ENCODE data around the gene PLEKHA6. TPM values are rescaled to one million over a fixed set of nuclear protein-coding genes. Genes with fewer than 3 reads are reported as not detected.

The PLEKHA6 gene
- total and polyA plus RNA-seq, 2 donors (not counting 1 experiment from before 2014, with no cell fraction given) = 0.31 to 0.47 TPM

GRCh38 chr1:204396015-204396583, 36.4 kb upstream of the PLEKHA6 start:
- DNase-seq = no peak
- Histone ChIP-seq H3K27me3 (replicated peaks in 1 of 4; ENCODE audit: control extremely low read depth in 1 of 4, control insufficient read depth in 3 of 4, insufficient read depth in 4 of 4, low read length in 3 of 4) (no peaks in the 10 kb centered on the region), H3K36me3 (replicated peaks in 1 of 2; ENCODE audit: control extremely low read depth in 1 of 2, control insufficient read depth in 1 of 2, extremely low read depth in 1 of 2, insufficient read depth in 2 of 2, low read length in 1 of 2) (peaks cover 11 to 20% of the 10 kb centered on the region in 2 experiments), H2AFZ (ENCODE audit: insufficient read depth, low read depth, low read length, poor library complexity, severe bottlenecking) (no peak overlapping the region), H3K4me1 (ENCODE audit: control insufficient read depth in 2 of 2, insufficient read depth in 2 of 2, low read length in 2 of 2) (peaks cover 0 to 4% of the 10 kb centered on the region in 2 donors), H4K20me1 (ENCODE audit: control insufficient read depth, insufficient read depth, low read length, poor library complexity, severe bottlenecking) (no peaks in the 10 kb centered on the region), H3K27ac (ENCODE audit: low read length in 2 of 2) (no peak overlapping the region), H3K4me2 (replicated peaks; ENCODE audit: low read depth, low read length, poor library complexity, severe bottlenecking) (no peak overlapping the region), H3K9me3 (ENCODE audit: control extremely low read depth in 1 of 3, control insufficient read depth in 2 of 3, insufficient read depth in 1 of 3, low read length in 2 of 3) (peaks cover 0 to 5% (median 0%) of the 10 kb centered on the region in 3 donors), H3K9ac (ENCODE audit: low read length) (no peak overlapping the region), H3K4me3 (ENCODE audit: control extremely low read depth in 1 of 5, extremely low read depth in 1 of 5, insufficient read depth in 1 of 5, low read depth in 2 of 5, low read length in 4 of 5) (no peak overlapping the region), H3K79me2 (ENCODE audit: control insufficient read depth, insufficient read depth, low read length) (no peaks in the 10 kb centered on the region)
- H3K4me3 Mint-ChIP-seq = no peak overlapping the region
- POLR2A ChIA-PET = interaction anchor here (0.7 kb wide), 1 partner anchor 35 kb away, joined by 4 read pairs; no protein-coding TSS in a partner anchor
- no peak for ATAC-seq (ENCODE audit: low read depth)
- TF ChIP-seq EZH2 (IDR thresholded peaks at IDR 0.05; ENCODE audit: borderline replicate concordance, insufficient read depth, low read depth, low read length, poor library complexity, severe bottlenecking) (no peak), CTCF (IDR thresholded peaks at IDR 0.05) (no peak)
- H3K9me3 Mint-ChIP-seq (ENCODE audit: insufficient read depth) = no peaks in the 10 kb centered on the region
- peaks cover 2% of the 10 kb centered on the region for H3K4me1 Mint-ChIP-seq
- intact Hi-C loops (cut with micrococcal nuclease) = no loop called here
- CTCF ChIA-PET = interaction anchor here (0.7 to 3.2 kb wide), 5 partner anchors 10 to 268 kb away, joined by 3 to 19 read pairs (median 4); no protein-coding TSS in a partner anchor
- no peaks in the 10 kb centered on the region for H3K27me3 Mint-ChIP-seq
- WGBS (ENCODE audit: insufficient coverage) = 100% methylated on average over 4 of the region's 4 CpGs
- no peak overlapping the region for H3K27ac Mint-ChIP-seq

DNA sequence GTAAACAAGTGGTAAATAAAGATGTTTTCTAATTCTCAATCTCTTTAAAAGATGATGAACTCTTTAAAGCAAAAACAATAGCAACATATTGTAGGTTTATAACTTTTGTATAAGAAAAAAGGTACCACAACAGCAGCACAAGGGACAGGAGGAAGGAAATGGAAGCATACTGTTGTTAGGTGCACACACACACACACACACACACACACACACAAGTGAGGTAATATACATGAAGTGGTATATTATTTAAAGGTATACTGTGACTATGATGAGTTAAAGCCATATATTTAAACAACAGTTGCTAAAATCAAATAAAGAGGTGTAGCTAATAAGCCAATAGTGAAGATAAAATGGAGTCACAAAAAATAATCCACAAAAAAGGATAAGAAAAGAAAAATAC, 31.9 kb upstream of the PLEKHA6 start:
- H3K9ac ChIP-seq (ENCODE audit: low read length) = no peak overlapping the region
- ChIA-PET POLR2A (interaction anchor here (0.6 kb wide), 1 partner anchor 39 kb away, joined by 4 read pairs; no protein-coding TSS in a partner anchor), CTCF (no interaction called here)
- DNase-seq = no peak
- H3K4me1 ChIP-seq (ENCODE audit: control insufficient read depth in 2 of 2, insufficient read depth in 2 of 2, low read length in 2 of 2) = no peaks in the 10 kb centered on the region
- no peaks in the 10 kb centered on the region for H3K36me3 ChIP-seq (replicated peaks in 1 of 2; ENCODE audit: control extremely low read depth in 1 of 2, control insufficient read depth in 1 of 2, extremely low read depth in 1 of 2, insufficient read depth in 2 of 2, low read length in 1 of 2)
- no peaks in the 10 kb centered on the region for H3K4me1 Mint-ChIP-seq
- H3K9me3 ChIP-seq (ENCODE audit: control extremely low read depth in 1 of 3, control insufficient read depth in 2 of 3, insufficient read depth in 1 of 3, low read length in 2 of 3) = peaks cover 0 to 5% (median 0%) of the 10 kb centered on the region in 3 donors
- H3K79me2 ChIP-seq (ENCODE audit: control insufficient read depth, insufficient read depth, low read length) = no peaks in the 10 kb centered on the region
- no peak overlapping the region for H3K27ac Mint-ChIP-seq
- no peak for TF ChIP-seq EZH2 (IDR thresholded peaks at IDR 0.05; ENCODE audit: borderline replicate concordance, insufficient read depth, low read depth, low read length, poor library complexity, severe bottlenecking)
- no peak for TF ChIP-seq CTCF (IDR thresholded peaks at IDR 0.05)
- no peak overlapping the region for H3K4me3 Mint-ChIP-seq
- no peaks in the 10 kb centered on the region for H3K27me3 ChIP-seq (replicated peaks in 1 of 4; ENCODE audit: control extremely low read depth in 1 of 4, control insufficient read depth in 3 of 4, insufficient read depth in 4 of 4, low read length in 3 of 4)
- H2AFZ ChIP-seq (ENCODE audit: insufficient read depth, low read depth, low read length, poor library complexity, severe bottlenecking) = no peak overlapping the region
- H4K20me1 ChIP-seq (ENCODE audit: control insufficient read depth, insufficient read depth, low read length, poor library complexity, severe bottlenecking) = no peaks in the 10 kb centered on the region
- H3K27me3 Mint-ChIP-seq = no peaks in the 10 kb centered on the region
- no peak overlapping the region for H3K4me2 ChIP-seq (replicated peaks; ENCODE audit: low read depth, low read length, poor library complexity, severe bottlenecking)
- intact Hi-C loops (cut with micrococcal nuclease) = no loop called here
- H3K9me3 Mint-ChIP-seq (ENCODE audit: insufficient read depth) = no peaks in the 10 kb centered on the region
- H3K27ac ChIP-seq (ENCODE audit: low read length in 2 of 2) = no peak overlapping the region
- H3K4me3 ChIP-seq (ENCODE audit: control extremely low read depth in 1 of 5, extremely low read depth in 1 of 5, insufficient read depth in 1 of 5, low read depth in 2 of 5, low read length in 4 of 5) = no peak overlapping the region
- no peak for ATAC-seq (ENCODE audit: low read depth)
